Neural crest cell (in vitro differentiated cells): ENCODE measurements around the gene SYNE2. TPM values are rescaled to one million over a fixed set of nuclear protein-coding genes. Genes with fewer than 3 reads are reported as not detected.

Experiments
- DNase-seq: peaks from one replicate; pipeline ENCODE4 v3.0.0; 2021; ENCODE audit warnings: low read depth, mixed read lengths, low spot score
- H3K27ac Mint-ChIP-seq: one replicate; pipeline ENCODE4 v1.8.0; 2021; ENCODE audit warnings: mild to moderate bottlenecking, mixed read lengths; ENCODE audit not compliant: unreplicated experiment
- H3K27me3 Mint-ChIP-seq: 2 replicates; pipeline ENCODE4 v1.8.0; 2021; ENCODE audit warnings: low read depth, mild to moderate bottlenecking, mixed read lengths
- H3K36me3 Mint-ChIP-seq: 2 replicates; pipeline ENCODE4 v1.8.0; 2021; ENCODE audit warnings: low read depth, mild to moderate bottlenecking, mixed read lengths
- H3K4me1 Mint-ChIP-seq: 2 replicates; pipeline ENCODE4 v1.8.0; 2021; ENCODE audit warnings: mixed read lengths
- H3K4me3 Mint-ChIP-seq: one replicate; pipeline ENCODE4 v1.8.0; 2021; ENCODE audit warnings: mild to moderate bottlenecking, mixed read lengths
- H3K9me3 Mint-ChIP-seq: 2 replicates; pipeline ENCODE4 v1.8.0; 2021; ENCODE audit warnings: mixed read lengths
- CTCF ChIP-seq: fragments of 200-600 bp; sonication (generic); conservative IDR thresholded peaks from 2 replicates; pipeline ENCODE4 v1.5.0; 2021; ENCODE audit warnings: antibody characterized with exemption, mild to moderate bottlenecking
- total RNA-seq: library from RNA; stranded (reverse); gene quantifications from 2 replicates; pipeline ENCODE4 v1.2.1, GENCODE V29; 2021

SYNE2 gene
- total RNA-seq, 1 donor from 2014 or later = 84.8 TPM

GRCh38 chr14:63982156-63982555 is 129.4 kb downstream of the SYNE2 start:
- Mint-ChIP-seq H3K4me3 (no peak overlapping the region), H3K27ac (no peak overlapping the region), H3K4me1 (peaks cover 2% of the 10 kb centered on the region), H3K9me3 (no peaks in the 10 kb centered on the region), H3K36me3 (peaks cover 19% of the 10 kb centered on the region), H3K27me3 (no peaks in the 10 kb centered on the region)
- no peak for TF ChIP-seq CTCF
- DNase-seq = no peak

GRCh38 chr14:63982629-63983028 is 129.8 kb downstream of the SYNE2 start:
- TF ChIP-seq CTCF = no peak
- Mint-ChIP-seq H3K36me3 (peaks cover 19% of the 10 kb centered on the region), H3K4me1 (peaks cover 5% of the 10 kb centered on the region), H3K27me3 (no peaks in the 10 kb centered on the region), H3K4me3 (no peak overlapping the region), H3K9me3 (no peaks in the 10 kb centered on the region), H3K27ac (no peak overlapping the region)
- DNase-seq = no peak

GRCh38 chr14:63986789-63987533 is 134.2 kb downstream of the SYNE2 start:
- no peak for TF ChIP-seq CTCF
- no peaks in the 10 kb centered on the region for H3K9me3 Mint-ChIP-seq
- H3K27ac Mint-ChIP-seq = no peak overlapping the region
- peaks cover 12% of the 10 kb centered on the region for H3K36me3 Mint-ChIP-seq
- DNase-seq = no peak
- H3K27me3 Mint-ChIP-seq = no peaks in the 10 kb centered on the region
- no peak overlapping the region for H3K4me3 Mint-ChIP-seq
- H3K4me1 Mint-ChIP-seq = peaks cover 5% of the 10 kb centered on the region

- DNase-seq = no peak
- no peak for TF ChIP-seq CTCF
- Mint-ChIP-seq H3K27me3 (no peaks in the 10 kb centered on the region), H3K27ac (no peak overlapping the region), H3K36me3 (peaks cover 5% of the 10 kb centered on the region), H3K4me1 (peaks cover 5% of the 10 kb centered on the region), H3K4me3 (no peak overlapping the region), H3K9me3 (no peaks in the 10 kb centered on the region)
These were observed 135.8 kb downstream of the SYNE2 start for GRCh38 chr14:63988579-63988978.

- peaks cover 16% of the 10 kb centered on the region for H3K4me1 Mint-ChIP-seq
- no peaks in the 10 kb centered on the region for H3K9me3 Mint-ChIP-seq
- H3K27ac Mint-ChIP-seq = no peak overlapping the region
- no peak for DNase-seq
- TF ChIP-seq CTCF = no peak
- peaks cover 15% of the 10 kb centered on the region for H3K36me3 Mint-ChIP-seq
- H3K4me3 Mint-ChIP-seq = no peak overlapping the region
- no peaks in the 10 kb centered on the region for H3K27me3 Mint-ChIP-seq
These were observed 139.0 kb downstream of the SYNE2 start for GRCh38 chr14:63991833-63992232.
